Measurements from ENCODE around the gene ACTG1.

- TF ChIP-seq GATA2 (IDR thresholded peaks at IDR 0.05; ENCODE audit: low read depth, low read length) (no peak), GATA3 (IDR thresholded peaks at IDR 0.05; ENCODE audit: low read depth, low read length) (no peak)
These were observed 45.5 kb upstream of the ACTG1 start for GRCh38 chr17:81558115-81558468.

Data from SH-SY5Y (cell line).